ENCODE results near the gene KRTAP5-3.

The KRTAP5-3 gene

GRCh38 chr11:1568441-1568911, 39.8 kb downstream of the KRTAP5-3 start:
- no peaks in the 10 kb centered on the region for H3F3A ChIP-seq (ENCODE audit: low read depth)

GRCh38 chr11:1567721-1568100, 40.6 kb downstream of the KRTAP5-3 start:
- no peaks in the 10 kb centered on the region for H3K36me3 ChIP-seq (ENCODE audit: insufficient read depth, low read length)
- H3K4me1 ChIP-seq (ENCODE audit: insufficient read depth, low read length, poor library complexity, severe bottlenecking): no peaks in the 10 kb centered on the region
- no peak overlapping the region for H2AFZ ChIP-seq (ENCODE audit: low read length)
- H3K79me2 ChIP-seq (ENCODE audit: insufficient read depth, low read length): no peaks in the 10 kb centered on the region
- no peaks in the 10 kb centered on the region for H3K9me2 ChIP-seq (replicated peaks; ENCODE audit: low read depth, low read length)
- H4K20me1 ChIP-seq (ENCODE audit: insufficient read depth, low read length, poor library complexity, severe bottlenecking): no peaks in the 10 kb centered on the region
- no peaks in the 10 kb centered on the region for H3K9me3 ChIP-seq (ENCODE audit: insufficient read depth, low read depth, low read length)
- no peak overlapping the region for H3K4me2 ChIP-seq (ENCODE audit: low read depth, low read length, poor library complexity, severe bottlenecking)
- H3K9ac ChIP-seq (ENCODE audit: low read depth, low read length, poor library complexity, severe bottlenecking): no peak overlapping the region
- no peaks in the 10 kb centered on the region for H3K27me3 ChIP-seq (ENCODE audit: insufficient read depth, low read length, poor library complexity, severe bottlenecking)
- H3K4me3 ChIP-seq (ENCODE audit: low read length, poor library complexity, severe bottlenecking): no peak overlapping the region
- no peaks in the 10 kb centered on the region for H3F3A ChIP-seq (ENCODE audit: low read depth)
- TF ChIP-seq CTCF (conservative IDR thresholded peaks at IDR 0.05; ENCODE audit: low read length) (no peak), EZH2phosphoT487 (IDR thresholded peaks at IDR 0.05; ENCODE audit: borderline replicate concordance) (no peak)

More at GRCh38 chr11:1568441-1568911, 39.8 kb downstream of the KRTAP5-3 start:
- Histone ChIP-seq H3K9me2 (replicated peaks; ENCODE audit: low read depth, low read length) (no peaks in the 10 kb centered on the region), H3K4me1 (ENCODE audit: insufficient read depth, low read length, poor library complexity, severe bottlenecking) (no peaks in the 10 kb centered on the region), H3K79me2 (ENCODE audit: insufficient read depth, low read length) (no peaks in the 10 kb centered on the region), H3K4me3 (ENCODE audit: low read length, poor library complexity, severe bottlenecking) (no peak overlapping the region), H2AFZ (ENCODE audit: low read length) (no peak overlapping the region), H3K27me3 (ENCODE audit: insufficient read depth, low read length, poor library complexity, severe bottlenecking) (no peaks in the 10 kb centered on the region), H3K9me3 (ENCODE audit: insufficient read depth, low read depth, low read length) (no peaks in the 10 kb centered on the region), H3K9ac (ENCODE audit: low read depth, low read length, poor library complexity, severe bottlenecking) (no peak overlapping the region), H3K36me3 (ENCODE audit: insufficient read depth, low read length) (no peaks in the 10 kb centered on the region), H4K20me1 (ENCODE audit: insufficient read depth, low read length, poor library complexity, severe bottlenecking) (no peaks in the 10 kb centered on the region), H3K4me2 (ENCODE audit: low read depth, low read length, poor library complexity, severe bottlenecking) (no peak overlapping the region)
- no peak for TF ChIP-seq EZH2phosphoT487 (IDR thresholded peaks at IDR 0.05; ENCODE audit: borderline replicate concordance)
- TF ChIP-seq CTCF (conservative IDR thresholded peaks at IDR 0.05; ENCODE audit: low read length): no peak

DNA sequence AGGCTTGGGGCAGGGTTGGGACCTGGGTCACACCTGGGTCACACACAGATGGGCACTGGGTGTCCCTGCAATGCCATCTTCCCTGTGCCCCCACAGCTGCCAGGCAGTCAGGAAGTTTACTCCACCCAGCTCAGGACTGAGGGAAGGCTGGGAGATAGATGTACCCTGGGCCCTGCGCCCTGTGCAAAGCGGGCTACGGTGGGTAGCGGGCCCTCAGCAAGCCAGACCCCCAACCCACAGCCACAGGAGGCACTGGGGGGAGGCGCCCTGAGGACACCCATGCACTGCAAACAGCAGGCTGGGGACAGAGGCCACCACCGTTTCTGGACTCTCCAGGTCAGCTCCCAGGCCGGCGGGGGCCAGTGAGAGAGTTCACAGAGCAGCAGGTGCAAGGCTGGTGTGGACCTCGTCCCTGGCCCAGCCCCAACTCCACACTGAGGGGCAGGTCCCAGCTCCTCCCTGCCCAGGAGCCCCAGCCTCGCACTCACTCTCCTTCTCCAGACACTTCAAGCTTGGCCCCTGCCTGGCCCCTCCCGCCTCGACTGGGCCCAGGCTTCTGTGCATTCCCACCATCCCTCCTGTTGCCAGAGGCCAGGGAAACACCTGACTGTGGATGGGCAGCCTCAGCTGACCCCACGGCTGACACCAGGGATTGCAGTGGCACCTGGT, 41.1 kb downstream of the KRTAP5-3 start:
- H3F3A ChIP-seq (ENCODE audit: low read depth): no peaks in the 10 kb centered on the region
- no peak; the same call in 1 of the 2 replicates for TF ChIP-seq CTCF (conservative IDR thresholded peaks at IDR 0.05; ENCODE audit: low read length)
- no peak for TF ChIP-seq EZH2phosphoT487 (IDR thresholded peaks at IDR 0.05; ENCODE audit: borderline replicate concordance)
- no peaks in the 10 kb centered on the region for H4K20me1 ChIP-seq (ENCODE audit: insufficient read depth, low read length, poor library complexity, severe bottlenecking)
- no peaks in the 10 kb centered on the region for H3K27me3 ChIP-seq (ENCODE audit: insufficient read depth, low read length, poor library complexity, severe bottlenecking)
- no peak overlapping the region for H3K4me2 ChIP-seq (ENCODE audit: low read depth, low read length, poor library complexity, severe bottlenecking)
- no peaks in the 10 kb centered on the region for H3K4me1 ChIP-seq (ENCODE audit: insufficient read depth, low read length, poor library complexity, severe bottlenecking)
- H3K79me2 ChIP-seq (ENCODE audit: insufficient read depth, low read length): no peaks in the 10 kb centered on the region
- no peaks in the 10 kb centered on the region for H3K9me2 ChIP-seq (replicated peaks; ENCODE audit: low read depth, low read length)
- H3K4me3 ChIP-seq (ENCODE audit: low read length, poor library complexity, severe bottlenecking): no peak overlapping the region
- no peaks in the 10 kb centered on the region for H3K9me3 ChIP-seq (ENCODE audit: insufficient read depth, low read depth, low read length)
- H2AFZ ChIP-seq (ENCODE audit: low read length): no peak overlapping the region
- no peak overlapping the region for H3K9ac ChIP-seq (ENCODE audit: low read depth, low read length, poor library complexity, severe bottlenecking)
- H3K36me3 ChIP-seq (ENCODE audit: insufficient read depth, low read length): no peaks in the 10 kb centered on the region

Data from Loucy (cell line).